ENCODE measurements around the gene TMPRSS12.
"Not testable (repeated sequence)": the region's sequence is repeated elsewhere in the genome, so short reads cannot be mapped to it uniquely, and the experiment has no call there.

The TMPRSS12 gene

GRCh38 chr12:50842637-50843493 is at the start of gene TMPRSS12:
TMPRSS12 (plus strand) TSS chr12:50842926; CDS start chr12:50842965, 39 bp downstream.
- TF ChIP-seq LEF1 (IDR thresholded peaks at IDR 0.05; ENCODE audit: borderline replicate concordance) (no peak), FOXA1 (IDR thresholded peaks at IDR 0.05) (no peak), FOXK2 (IDR thresholded peaks at IDR 0.05) (no peak), BHLHE40 (IDR thresholded peaks at IDR 0.05; ENCODE audit: borderline replicate concordance) (no peak), SP1 (IDR thresholded peaks at IDR 0.05) (no peak), HDGF (IDR thresholded peaks at IDR 0.05; ENCODE audit: borderline replicate concordance) (no peak), TARDBP (IDR thresholded peaks at IDR 0.05) (no peak), FOXM1 (IDR thresholded peaks at IDR 0.05; ENCODE audit: borderline replicate concordance) (no peak), NFRKB (IDR thresholded peaks at IDR 0.05) (no peak), ZNF384 (IDR thresholded peaks at IDR 0.05) (no peak), ARNT (IDR thresholded peaks at IDR 0.05) (no peak), CTBP1 (IDR thresholded peaks at IDR 0.05; ENCODE audit: borderline replicate concordance) (no peak), SUZ12 (IDR thresholded peaks at IDR 0.05) (no peak), L3MBTL2 (conservative IDR thresholded peaks at IDR 0.05) (no peak)
- CTCF ChIA-PET = interaction anchor here (0.6 kb wide), 1 partner anchor 20 kb away, joined by 3 read pairs; no protein-coding TSS in a partner anchor
- POLR2A ChIA-PET = no interaction called here
- DNase-seq (ENCODE audit: extremely low spot score) = no peak

DNA sequence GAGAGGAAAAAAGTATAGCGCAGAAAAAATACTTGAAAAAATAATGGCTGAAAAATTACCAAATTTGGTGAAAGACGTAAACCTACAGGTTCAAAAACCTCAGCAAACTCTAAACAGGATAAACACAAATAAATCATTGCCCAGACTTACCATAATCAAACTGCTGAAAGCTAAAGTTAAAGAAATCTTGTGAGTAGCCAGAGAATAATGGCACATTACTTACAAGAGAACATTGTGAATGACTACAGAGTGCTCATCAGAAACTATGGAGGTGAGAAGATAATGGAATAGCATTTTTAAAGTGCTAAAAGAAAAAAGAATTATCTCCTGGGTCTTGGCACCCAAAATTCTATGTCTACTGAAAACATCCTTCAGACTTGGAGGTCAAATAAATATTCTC is 42.8 kb upstream of the TMPRSS12 start:
- ChIA-PET CTCF (no interaction called here), POLR2A (no interaction called here)
- TF ChIP-seq ELF4 (IDR thresholded peaks at IDR 0.05) (no peak), FOXA1 (IDR thresholded peaks at IDR 0.05) (no peak), FOXM1 (IDR thresholded peaks at IDR 0.05; ENCODE audit: borderline replicate concordance) (no peak)
- DNase-seq (ENCODE audit: extremely low spot score) = no peak

- CTCF ChIA-PET = no interaction called here
Observed at GRCh38 chr12:50803230-50803875, 39.4 kb upstream of the TMPRSS12 start.

DNA sequence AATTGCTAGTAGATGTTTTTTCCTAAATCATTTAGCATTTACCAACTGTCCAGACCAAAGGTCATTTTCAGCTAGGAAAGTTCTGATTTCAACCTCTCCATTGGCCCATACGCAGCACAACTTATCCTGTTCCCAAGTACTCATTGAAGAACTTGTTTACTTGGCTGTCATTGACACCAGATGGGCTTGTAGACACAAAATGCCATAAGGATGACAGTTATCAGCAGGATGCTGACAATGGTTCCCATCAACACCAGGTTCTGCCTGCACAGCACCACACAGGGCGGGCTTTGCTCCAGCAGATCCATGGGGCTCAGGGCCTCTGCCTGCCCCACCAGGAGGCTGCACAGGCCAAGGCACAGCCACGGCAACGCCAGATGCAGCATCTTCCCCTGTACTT is 36.5 kb upstream of the TMPRSS12 start:
- DNase-seq (ENCODE audit: extremely low spot score) = no peak
- ChIA-PET CTCF (no interaction called here), POLR2A (no interaction called here)
- TF ChIP-seq SUZ12 (IDR thresholded peaks at IDR 0.05) = no peak
- no peak for TF ChIP-seq BHLHE40 (IDR thresholded peaks at IDR 0.05; ENCODE audit: borderline replicate concordance)
- no peak for TF ChIP-seq L3MBTL2 (conservative IDR thresholded peaks at IDR 0.05)
- TF ChIP-seq NFRKB (IDR thresholded peaks at IDR 0.05) = no peak
- TF ChIP-seq SP1 (IDR thresholded peaks at IDR 0.05) = no peak
- TF ChIP-seq, protein P1, sequence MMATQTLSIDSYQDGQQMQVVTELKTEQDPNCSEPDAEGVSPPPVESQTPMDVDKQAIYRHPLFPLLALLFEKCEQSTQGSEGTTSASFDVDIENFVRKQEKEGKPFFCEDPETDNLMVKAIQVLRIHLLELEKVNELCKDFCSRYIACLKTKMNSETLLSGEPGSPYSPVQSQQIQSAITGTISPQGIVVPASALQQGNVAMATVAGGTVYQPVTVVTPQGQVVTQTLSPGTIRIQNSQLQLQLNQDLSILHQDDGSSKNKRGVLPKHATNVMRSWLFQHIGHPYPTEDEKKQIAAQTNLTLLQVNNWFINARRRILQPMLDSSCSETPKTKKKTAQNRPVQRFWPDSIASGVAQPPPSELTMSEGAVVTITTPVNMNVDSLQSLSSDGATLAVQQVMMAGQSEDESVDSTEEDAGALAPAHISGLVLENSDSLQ (IDR thresholded peaks at IDR 0.05) = no peak
- no peak for TF ChIP-seq CTBP1 (IDR thresholded peaks at IDR 0.05; ENCODE audit: borderline replicate concordance)
- no peak for TF ChIP-seq ZNF384 (IDR thresholded peaks at IDR 0.05)
- TF ChIP-seq ARNT (IDR thresholded peaks at IDR 0.05) = no peak
- TF ChIP-seq HDGF (IDR thresholded peaks at IDR 0.05; ENCODE audit: borderline replicate concordance) = no peak
- TF ChIP-seq FOXA1 (IDR thresholded peaks at IDR 0.05) = no peak
- TF ChIP-seq TARDBP (IDR thresholded peaks at IDR 0.05) = no peak
- TF ChIP-seq FOXK2 (IDR thresholded peaks at IDR 0.05) = no peak
- no peak for TF ChIP-seq ELF4 (IDR thresholded peaks at IDR 0.05)

More at GRCh38 chr12:50803230-50803875, 39.4 kb upstream of the TMPRSS12 start:
- DNase-seq (ENCODE audit: extremely low spot score) = no peak
- TF ChIP-seq ZNF384 (IDR thresholded peaks at IDR 0.05) (no peak), LEF1 (IDR thresholded peaks at IDR 0.05; ENCODE audit: borderline replicate concordance) (no peak), FOXK2 (IDR thresholded peaks at IDR 0.05) (no peak), L3MBTL2 (conservative IDR thresholded peaks at IDR 0.05) (no peak), ARNT (IDR thresholded peaks at IDR 0.05) (no peak), TARDBP (IDR thresholded peaks at IDR 0.05) (no peak), SP1 (IDR thresholded peaks at IDR 0.05) (no peak), HDGF (IDR thresholded peaks at IDR 0.05; ENCODE audit: borderline replicate concordance) (no peak), ELF4 (IDR thresholded peaks at IDR 0.05) (no peak), FOXA1 (IDR thresholded peaks at IDR 0.05) (no peak), SUZ12 (IDR thresholded peaks at IDR 0.05) (no peak), NFRKB (IDR thresholded peaks at IDR 0.05) (no peak), BHLHE40 (IDR thresholded peaks at IDR 0.05; ENCODE audit: borderline replicate concordance) (no peak)
- TF ChIP-seq, protein P1 (IDR thresholded peaks at IDR 0.05) = no peak
- POLR2A ChIA-PET = no interaction called here

DNA sequence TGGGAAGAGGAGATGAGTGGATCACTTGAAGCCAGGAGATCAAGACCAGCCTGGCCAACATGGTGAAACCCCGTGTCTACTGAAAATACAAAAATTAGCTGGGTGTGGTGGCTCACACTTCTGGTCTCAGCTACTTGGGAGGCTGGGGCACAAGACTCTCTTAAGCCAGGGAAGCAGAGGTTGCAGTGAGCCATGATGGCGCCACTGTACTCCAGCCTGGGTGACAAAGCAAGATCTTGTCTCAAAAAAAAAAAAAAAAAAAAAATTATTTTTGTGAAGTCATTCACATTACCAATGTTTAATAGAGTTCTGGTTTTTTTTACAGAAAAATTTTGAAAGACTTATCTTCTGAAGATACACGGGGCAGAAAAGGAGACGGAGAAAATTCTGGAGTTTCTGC is 33.6 kb upstream of the TMPRSS12 start:
- POLR2A ChIA-PET; DNase-seq (ENCODE audit: extremely low spot score); CTCF ChIA-PET: not testable (repeated sequence)

DNA sequence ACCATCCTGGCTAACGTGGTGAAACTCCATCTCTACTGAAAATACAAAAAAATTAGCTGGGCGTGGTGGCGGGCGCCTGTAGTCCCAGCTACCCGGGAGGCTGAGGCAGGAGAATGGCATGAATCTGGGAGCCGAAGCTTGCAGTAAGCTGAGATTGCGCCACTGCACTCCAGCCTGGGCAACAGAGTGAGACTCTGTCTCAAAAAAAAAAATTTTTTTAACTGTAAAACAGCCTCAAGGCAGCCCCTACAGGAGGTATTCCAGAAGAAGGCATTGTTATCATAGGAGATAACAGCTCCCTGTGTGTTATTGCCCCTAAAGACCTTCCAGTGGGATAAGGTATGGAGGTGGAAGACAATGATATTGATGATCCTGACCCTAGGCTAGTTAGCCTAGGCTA is 27.8 kb upstream of the TMPRSS12 start:
- POLR2A ChIA-PET; CTCF ChIA-PET; DNase-seq (ENCODE audit: extremely low spot score): not testable (repeated sequence)

- CTCF ChIA-PET = interaction anchor here (0.5 to 0.9 kb wide), 2 partner anchors 56 to 90 kb away, joined by 3 to 4 read pairs; no protein-coding TSS in a partner anchor
- TF ChIP-seq, protein P1 (IDR thresholded peaks at IDR 0.05) = no peak
- TF ChIP-seq L3MBTL2 (conservative IDR thresholded peaks at IDR 0.05) = no peak
- no peak for TF ChIP-seq BHLHE40 (IDR thresholded peaks at IDR 0.05; ENCODE audit: borderline replicate concordance)
- no peak for TF ChIP-seq NFRKB (IDR thresholded peaks at IDR 0.05)
- no peak for TF ChIP-seq ZNF384 (IDR thresholded peaks at IDR 0.05)
Observed at GRCh38 chr12:50820177-50820576, 22.5 kb upstream of the TMPRSS12 start.

More at GRCh38 chr12:50820177-50820576, 22.5 kb upstream of the TMPRSS12 start:
- DNase-seq (ENCODE audit: extremely low spot score) = no peak
- POLR2A ChIA-PET = interaction anchor here (0.7 to 1.0 kb wide), 2 partner anchors 57 to 232 kb away, joined by 3 read pairs; partner anchors contain the start of gene ATF1

All from HEK293T (cell line).